SU-DHL-6 (cell line): Measurements from ENCODE around the gene CNOT6L.

Experiments used
- H2AFZ ChIP-seq: fragments of 200-600 bp; sonication (generic); 2 replicates; pipeline ENCODE4 v1.6.1; 2014; ENCODE audit warnings: low read depth, mild to moderate bottlenecking, moderate library complexity, mixed read lengths, antibody characterized with exemption, low read length; ENCODE audit not compliant: severe bottlenecking
- H3F3A ChIP-seq: fragments of 200-600 bp; shearing (Covaris generic); 2 replicates; pipeline ENCODE4 v1.6.0; 2016; ENCODE audit warnings: antibody characterized with exemption, mild to moderate bottlenecking; ENCODE audit not compliant: insufficient read depth
- H3K27ac ChIP-seq: fragments of 200-600 bp; sonication (generic); 2 replicates; pipeline ENCODE4 v1.5.1; 2016; ENCODE audit warnings: low read depth, mild to moderate bottlenecking, low read length, moderate library complexity, mixed read lengths
- H3K27me3 ChIP-seq: fragments of 200-600 bp; sonication (generic), shearing (Covaris generic); 2 replicates; pipeline ENCODE4 v1.6.0; 2014; ENCODE audit warnings: mild to moderate bottlenecking, low read length
- H3K36me3 ChIP-seq: fragments of 200-600 bp; sonication (generic); 2 replicates; pipeline ENCODE4 v1.6.1; 2014; ENCODE audit warnings: mild to moderate bottlenecking, low read length, mixed read lengths
- H3K4me2 ChIP-seq: fragments of 300-600, 200-600 bp; shearing (Covaris generic), sonication (generic); 2 replicates; pipeline ENCODE4 v1.6.0; 2014; ENCODE audit warnings: low read length, low read depth, mild to moderate bottlenecking; ENCODE audit not compliant: poor library complexity, severe bottlenecking
- H3K4me3 ChIP-seq: fragments of 200-600 bp; sonication (generic); 2 replicates; pipeline ENCODE4 v1.5.1; 2014; ENCODE audit warnings: antibody characterized with exemption, low read length, mild to moderate bottlenecking, mixed read lengths; ENCODE audit not compliant: insufficient read depth, poor library complexity, severe bottlenecking
- H3K79me2 ChIP-seq: fragments of 200-600 bp; sonication (generic); 2 replicates; pipeline ENCODE4 v1.6.1; 2014; ENCODE audit warnings: mild to moderate bottlenecking, low read length, moderate library complexity; ENCODE audit not compliant: insufficient read depth
- H3K9ac ChIP-seq: fragments of 200-600 bp; sonication (generic); 2 replicates; pipeline ENCODE4 v1.7.0; 2014; ENCODE audit warnings: mild to moderate bottlenecking, low read length
- H3K9me2 ChIP-seq: fragments of 200-600 bp; sonication (generic); replicated peaks from 2 replicates; pipeline ENCODE4 v1.6.1; 2014; ENCODE audit warnings: low read length; ENCODE audit not compliant: insufficient read depth
- H3K9me3 ChIP-seq: fragments of 200-600 bp; sonication (generic); 2 replicates; pipeline ENCODE4 v1.6.1; 2014; ENCODE audit warnings: low read length, mixed read lengths; ENCODE audit not compliant: insufficient read depth
- H4K20me1 ChIP-seq: fragments of 200-600 bp; sonication (generic); 2 replicates; pipeline ENCODE4 v1.6.1; 2014; ENCODE audit warnings: low read depth, mild to moderate bottlenecking, antibody characterized with exemption, low read length, moderate library complexity, mixed read lengths
- CTCF ChIP-seq: fragments of 200-600 bp; sonication (generic); IDR thresholded peaks from one replicate; pipeline ENCODE4 v1.5.1; 2017; ENCODE audit warnings: antibody characterized with exemption, mild to moderate bottlenecking, low read length, moderate library complexity; ENCODE audit not compliant: insufficient read depth, poor library complexity, severe bottlenecking
- EZH2phosphoT487 ChIP-seq: fragments of 200-600 bp; sonication (generic), shearing (Covaris generic); conservative IDR thresholded peaks from 2 replicates; pipeline ENCODE4 v1.6.1; 2018; ENCODE audit warnings: mild to moderate bottlenecking, antibody characterized with exemption, low read length, moderate library complexity, mixed read lengths

CNOT6L gene

GRCh38 chr4:77854431-77855111, 35.4 kb upstream of the CNOT6L start:
- Histone ChIP-seq H3K9ac (no peak overlapping the region), H3K9me3 (no peaks in the 10 kb centered on the region), H3K4me3 (no peak overlapping the region), H4K20me1 (no peaks in the 10 kb centered on the region), H3K79me2 (no peaks in the 10 kb centered on the region), H3F3A (no peaks in the 10 kb centered on the region), H3K36me3 (no peaks in the 10 kb centered on the region), H2AFZ (no peak overlapping the region), H3K4me2 (no peak overlapping the region), H3K27ac (no peak overlapping the region), H3K27me3 (no peaks in the 10 kb centered on the region), H3K9me2 (no peaks in the 10 kb centered on the region)
- TF ChIP-seq EZH2phosphoT487 (no peak), CTCF (no peak)

GRCh38 chr4:77852892-77853495, 33.8 kb upstream of the CNOT6L start:
- H3K27ac ChIP-seq: no peak overlapping the region
- no peak overlapping the region for H3K9ac ChIP-seq
- H3K79me2 ChIP-seq: no peaks in the 10 kb centered on the region
- no peaks in the 10 kb centered on the region for H3K36me3 ChIP-seq
- H3K9me2 ChIP-seq: no peaks in the 10 kb centered on the region
- no peak overlapping the region for H3K4me3 ChIP-seq
- H3K9me3 ChIP-seq: no peaks in the 10 kb centered on the region
- H2AFZ ChIP-seq: peak overlapping the region; percentile 14
- no peaks in the 10 kb centered on the region for H3K27me3 ChIP-seq
- no peaks in the 10 kb centered on the region for H4K20me1 ChIP-seq
- no peak for TF ChIP-seq EZH2phosphoT487
- no peak for TF ChIP-seq CTCF
- H3F3A ChIP-seq: no peaks in the 10 kb centered on the region
- no peak overlapping the region for H3K4me2 ChIP-seq

- Histone ChIP-seq H3K4me2 (no peak overlapping the region), H2AFZ (no peak overlapping the region), H3K4me3 (no peak overlapping the region), H3K9me2 (no peaks in the 10 kb centered on the region), H3K27me3 (no peaks in the 10 kb centered on the region), H3K79me2 (no peaks in the 10 kb centered on the region), H3K27ac (no peak overlapping the region), H3K9me3 (no peaks in the 10 kb centered on the region), H3K36me3 (no peaks in the 10 kb centered on the region), H3F3A (no peaks in the 10 kb centered on the region), H4K20me1 (no peaks in the 10 kb centered on the region), H3K9ac (no peak overlapping the region)
- TF ChIP-seq EZH2phosphoT487 (no peak), CTCF (no peak)
Measured at GRCh38 chr4:77849278-77849965, 30.3 kb upstream of the CNOT6L start.
